SU-DHL-6 (cell line): ENCODE data around the gene SPRR1A.

Experiments
- H2AFZ ChIP-seq: fragments of 200-600 bp; sonication (generic); 2 replicates; pipeline ENCODE4 v1.6.1; 2014; ENCODE audit warnings: low read depth, mild to moderate bottlenecking, moderate library complexity, mixed read lengths, antibody characterized with exemption, low read length; ENCODE audit not compliant: severe bottlenecking
- H3F3A ChIP-seq: fragments of 200-600 bp; shearing (Covaris generic); 2 replicates; pipeline ENCODE4 v1.6.0; 2016; ENCODE audit warnings: antibody characterized with exemption, mild to moderate bottlenecking; ENCODE audit not compliant: insufficient read depth
- H3K27ac ChIP-seq: fragments of 200-600 bp; sonication (generic); 2 replicates; pipeline ENCODE4 v1.5.1; 2016; ENCODE audit warnings: low read depth, mild to moderate bottlenecking, low read length, moderate library complexity, mixed read lengths
- H3K27me3 ChIP-seq: fragments of 200-600 bp; sonication (generic), shearing (Covaris generic); 2 replicates; pipeline ENCODE4 v1.6.0; 2014; ENCODE audit warnings: mild to moderate bottlenecking, low read length
- H3K36me3 ChIP-seq: fragments of 200-600 bp; sonication (generic); 2 replicates; pipeline ENCODE4 v1.6.1; 2014; ENCODE audit warnings: mild to moderate bottlenecking, low read length, mixed read lengths
- H3K4me2 ChIP-seq: fragments of 300-600, 200-600 bp; shearing (Covaris generic), sonication (generic); 2 replicates; pipeline ENCODE4 v1.6.0; 2014; ENCODE audit warnings: low read length, low read depth, mild to moderate bottlenecking; ENCODE audit not compliant: poor library complexity, severe bottlenecking
- H3K4me3 ChIP-seq: fragments of 200-600 bp; sonication (generic); 2 replicates; pipeline ENCODE4 v1.5.1; 2014; ENCODE audit warnings: antibody characterized with exemption, low read length, mild to moderate bottlenecking, mixed read lengths; ENCODE audit not compliant: insufficient read depth, poor library complexity, severe bottlenecking
- H3K79me2 ChIP-seq: fragments of 200-600 bp; sonication (generic); 2 replicates; pipeline ENCODE4 v1.6.1; 2014; ENCODE audit warnings: mild to moderate bottlenecking, low read length, moderate library complexity; ENCODE audit not compliant: insufficient read depth
- H3K9ac ChIP-seq: fragments of 200-600 bp; sonication (generic); 2 replicates; pipeline ENCODE4 v1.7.0; 2014; ENCODE audit warnings: mild to moderate bottlenecking, low read length
- H3K9me2 ChIP-seq: fragments of 200-600 bp; sonication (generic); replicated peaks from 2 replicates; pipeline ENCODE4 v1.6.1; 2014; ENCODE audit warnings: low read length; ENCODE audit not compliant: insufficient read depth
- H3K9me3 ChIP-seq: fragments of 200-600 bp; sonication (generic); 2 replicates; pipeline ENCODE4 v1.6.1; 2014; ENCODE audit warnings: low read length, mixed read lengths; ENCODE audit not compliant: insufficient read depth
- H4K20me1 ChIP-seq: fragments of 200-600 bp; sonication (generic); 2 replicates; pipeline ENCODE4 v1.6.1; 2014; ENCODE audit warnings: low read depth, mild to moderate bottlenecking, antibody characterized with exemption, low read length, moderate library complexity, mixed read lengths
- CTCF ChIP-seq: fragments of 200-600 bp; sonication (generic); IDR thresholded peaks from one replicate; pipeline ENCODE4 v1.5.1; 2017; ENCODE audit warnings: antibody characterized with exemption, mild to moderate bottlenecking, low read length, moderate library complexity; ENCODE audit not compliant: insufficient read depth, poor library complexity, severe bottlenecking
- EZH2phosphoT487 ChIP-seq: fragments of 200-600 bp; sonication (generic), shearing (Covaris generic); conservative IDR thresholded peaks from 2 replicates; pipeline ENCODE4 v1.6.1; 2018; ENCODE audit warnings: mild to moderate bottlenecking, antibody characterized with exemption, low read length, moderate library complexity, mixed read lengths

SPRR1A gene

DNA sequence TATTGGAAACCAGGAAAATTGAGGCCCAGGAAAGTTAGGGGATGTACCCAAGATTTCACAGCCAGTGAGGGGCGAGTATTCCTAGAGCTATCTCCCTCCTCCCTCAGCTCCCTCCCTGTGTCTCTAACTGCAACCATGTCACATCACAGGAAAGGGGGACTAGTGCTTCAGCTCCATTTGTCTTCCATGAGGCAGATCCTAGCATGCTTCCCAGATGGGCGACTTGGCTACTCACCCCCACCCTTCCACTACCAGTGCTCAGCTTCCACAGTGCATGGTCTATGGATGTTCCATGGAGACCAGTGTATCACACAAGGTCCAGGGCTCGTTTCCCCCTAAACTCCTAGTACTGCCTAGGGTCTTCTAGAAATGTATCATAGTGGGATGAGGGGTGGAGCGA, 18.0 kb upstream of the SPRR1A start:
- H2AFZ ChIP-seq, result no peak overlapping the region
- no peaks in the 10 kb centered on the region for H3K27me3 ChIP-seq
- no peaks in the 10 kb centered on the region for H4K20me1 ChIP-seq
- H3K79me2 ChIP-seq, result no peaks in the 10 kb centered on the region
- H3F3A ChIP-seq, result no peaks in the 10 kb centered on the region
- H3K36me3 ChIP-seq, result no peaks in the 10 kb centered on the region
- H3K9me3 ChIP-seq, result no peaks in the 10 kb centered on the region
- no peaks in the 10 kb centered on the region for H3K9me2 ChIP-seq
- H3K4me2 ChIP-seq, result no peak overlapping the region
- no peak overlapping the region for H3K27ac ChIP-seq
- no peak overlapping the region for H3K4me3 ChIP-seq
- TF ChIP-seq CTCF (no peak), EZH2phosphoT487 (no peak)
- no peak overlapping the region for H3K9ac ChIP-seq

- H3K79me2 ChIP-seq, result no peaks in the 10 kb centered on the region
- no peaks in the 10 kb centered on the region for H3K27me3 ChIP-seq
- no peaks in the 10 kb centered on the region for H4K20me1 ChIP-seq
- no peaks in the 10 kb centered on the region for H3F3A ChIP-seq
- H3K27ac ChIP-seq, result no peak overlapping the region
- H3K4me3 ChIP-seq, result no peak overlapping the region
- H2AFZ ChIP-seq, result no peak overlapping the region
- no peak overlapping the region for H3K4me2 ChIP-seq
- TF ChIP-seq EZH2phosphoT487, result no peak
- no peak for TF ChIP-seq CTCF
- no peak overlapping the region for H3K9ac ChIP-seq
- H3K36me3 ChIP-seq, result no peaks in the 10 kb centered on the region
- no peaks in the 10 kb centered on the region for H3K9me3 ChIP-seq
- no peaks in the 10 kb centered on the region for H3K9me2 ChIP-seq
Observed at GRCh38 chr1:152967201-152967600, 16.7 kb upstream of the SPRR1A start.

DNA sequence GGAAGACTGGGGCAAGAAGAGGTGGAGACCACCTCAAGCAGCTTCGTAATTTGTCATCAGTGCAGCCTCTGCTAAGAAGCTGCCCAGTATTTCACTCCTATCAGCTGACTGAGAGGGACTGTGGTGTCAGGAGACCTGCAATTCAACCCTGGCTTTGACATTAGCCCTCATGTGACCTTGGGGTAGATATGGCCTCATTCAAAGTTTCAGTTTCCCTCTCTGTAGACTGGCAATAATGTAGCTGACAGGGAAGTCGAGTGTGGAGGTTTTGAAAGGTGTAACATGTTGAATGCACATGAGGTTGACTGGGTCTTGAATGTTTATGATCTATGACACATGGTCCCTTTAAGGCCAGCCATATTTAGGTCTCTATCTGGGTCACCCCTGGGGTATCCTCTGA, 15.6 kb upstream of the SPRR1A start:
- Histone ChIP-seq H3K36me3 (no peaks in the 10 kb centered on the region), H3K9me3 (no peaks in the 10 kb centered on the region), H3K9me2 (no peaks in the 10 kb centered on the region), H3F3A (no peaks in the 10 kb centered on the region), H3K27me3 (no peaks in the 10 kb centered on the region), H3K79me2 (no peaks in the 10 kb centered on the region), H3K9ac (no peak overlapping the region), H3K4me2 (no peak overlapping the region), H3K4me3 (no peak overlapping the region), H2AFZ (no peak overlapping the region), H4K20me1 (no peaks in the 10 kb centered on the region), H3K27ac (no peak overlapping the region)
- TF ChIP-seq EZH2phosphoT487 (no peak), CTCF (no peak)

- H3K9me3 ChIP-seq, result no peaks in the 10 kb centered on the region
- H4K20me1 ChIP-seq, result no peaks in the 10 kb centered on the region
- H3K9me2 ChIP-seq, result no peaks in the 10 kb centered on the region
- no peaks in the 10 kb centered on the region for H3K79me2 ChIP-seq
- no peaks in the 10 kb centered on the region for H3K36me3 ChIP-seq
- no peaks in the 10 kb centered on the region for H3K27me3 ChIP-seq
- H3K4me2 ChIP-seq, result no peak overlapping the region
- no peak overlapping the region for H3K4me3 ChIP-seq
- H3F3A ChIP-seq, result no peaks in the 10 kb centered on the region
- no peak overlapping the region for H3K27ac ChIP-seq
- no peak overlapping the region for H2AFZ ChIP-seq
- TF ChIP-seq CTCF (no peak), EZH2phosphoT487 (no peak)
- H3K9ac ChIP-seq, result no peak overlapping the region
Observed at GRCh38 chr1:152969036-152969435, 14.8 kb upstream of the SPRR1A start.
